Naive B cell (primary cell): Measurements from ENCODE around the gene CAMKK2. TPM values are rescaled to one million over a fixed set of nuclear protein-coding genes. Genes with fewer than 3 reads are reported as not detected.
"Not testable (repeated sequence)": the region's sequence is repeated elsewhere in the genome, so short reads cannot be mapped to it uniquely, and the experiment has no call there.

Experiments
- ATAC-seq, 2 donors: fragments of 150-1000 bp; cut with Tn5 transposase; 2 replicates each; pipeline ENCODE4 v1.10.0; 2021; ENCODE audit warnings: low read depth in 2 of 2, mild to moderate bottlenecking in 2 of 2, moderate library complexity in 2 of 2
- DNase-seq: peaks from one replicate; pipeline ENCODE4 v3.0.0; 2022
- H3K27ac Mint-ChIP-seq, 6 donors: one replicate each; pipeline ENCODE4 v1.8.0; 2020 to 2022; ENCODE audit warnings: mild to moderate bottlenecking in 6 of 6, mixed read lengths in 6 of 6, moderate library complexity in 5 of 6, inconsistent platforms in 2 of 6
- H3K27me3 Mint-ChIP-seq, 3 donors: one replicate each; pipeline ENCODE4 v1.8.0; 2021 to 2022; ENCODE audit warnings: mixed read lengths in 3 of 3, mild to moderate bottlenecking in 1 of 3
- H3K36me3 Mint-ChIP-seq, 2 donors: one replicate each; pipeline ENCODE4 v1.8.0; 2020 to 2022; ENCODE audit warnings: mixed read lengths in 2 of 2, inconsistent platforms in 1 of 2, mild to moderate bottlenecking in 1 of 2
- H3K4me1 Mint-ChIP-seq, 3 donors: one replicate each; pipeline ENCODE4 v1.8.0; 2020 to 2022; ENCODE audit warnings: mixed read lengths in 3 of 3, inconsistent platforms in 1 of 3, mild to moderate bottlenecking in 1 of 3, moderate library complexity in 1 of 3
- H3K4me3 Mint-ChIP-seq, 8 donors: one replicate each; pipeline ENCODE4 v1.8.0; 2020 to 2022; ENCODE audit warnings: mild to moderate bottlenecking in 8 of 8, mixed read lengths in 8 of 8, moderate library complexity in 8 of 8, inconsistent platforms in 2 of 8
- H3K9me3 Mint-ChIP-seq, 7 donors: one replicate each; pipeline ENCODE4 v1.8.0; 2020 to 2022; ENCODE audit warnings: mixed read lengths in 7 of 7, mild to moderate bottlenecking in 5 of 7, inconsistent platforms in 2 of 7, moderate library complexity in 1 of 7
- polyA plus RNA-seq, 6 donors: library from polyadenylated mRNA; unstranded; fragments of 300-500 nt; fragmentation: Illumina TruSeq; gene quantifications; one replicate each; pipeline ENCODE4 v1.2.3, GENCODE V29; 2021; ENCODE audit warnings: low read depth in 6 of 6

The CAMKK2 gene
- polyA plus RNA-seq, 6 donors from 2014 or later = 5.3 to 12.0 (median 8.3) TPM

GRCh38 chr12:121232163-121232562, 64.3 kb downstream of the CAMKK2 start:
- ATAC-seq (no peak), DNase-seq (no peak)
- no peak overlapping the region for H3K27ac Mint-ChIP-seq
- no peaks in the 10 kb centered on the region for H3K9me3 Mint-ChIP-seq
- H3K27me3 Mint-ChIP-seq = no peaks in the 10 kb centered on the region
- peaks cover 0 to 8% (median 0%) of the 10 kb centered on the region in 3 donors for H3K4me1 Mint-ChIP-seq
- peak overlapping the region in 2 of 8 donors; percentile 41 to 68 for H3K4me3 Mint-ChIP-seq
- no peaks in the 10 kb centered on the region for H3K36me3 Mint-ChIP-seq

GRCh38 chr12:121230538-121230907, 66.0 kb downstream of the CAMKK2 start:
- Mint-ChIP-seq H3K27me3 (no peaks in the 10 kb centered on the region), H3K36me3 (no peaks in the 10 kb centered on the region), H3K9me3 (no peaks in the 10 kb centered on the region), H3K27ac (no peak overlapping the region), H3K4me1 (peaks cover 0 to 8% (median 0%) of the 10 kb centered on the region in 3 donors), H3K4me3 (no peak overlapping the region)
- ATAC-seq = no peak
- no peak for DNase-seq

GRCh38 chr12:121229826-121230537, 66.5 kb downstream of the CAMKK2 start:
- H3K9me3 Mint-ChIP-seq, H3K4me3 Mint-ChIP-seq, H3K36me3 Mint-ChIP-seq, H3K4me1 Mint-ChIP-seq, H3K27me3 Mint-ChIP-seq: not testable (repeated sequence)
- peak; percentile 29 for DNase-seq
- peak; percentile 58 to 65 for ATAC-seq
- peak overlapping the region in 1 of 6 donors; percentile 7 for H3K27ac Mint-ChIP-seq

- no peaks in the 10 kb centered on the region for H3K27me3 Mint-ChIP-seq
- DNase-seq (no peak), ATAC-seq (no peak)
- H3K4me3 Mint-ChIP-seq = no peak overlapping the region
- H3K9me3 Mint-ChIP-seq = no peaks in the 10 kb centered on the region
- H3K27ac Mint-ChIP-seq = no peak overlapping the region
- peaks cover 0 to 8% (median 8%) of the 10 kb centered on the region in 3 donors for H3K4me1 Mint-ChIP-seq
- no peaks in the 10 kb centered on the region for H3K36me3 Mint-ChIP-seq
These were observed 67.4 kb downstream of the CAMKK2 start for GRCh38 chr12:121228919-121229665.

- Mint-ChIP-seq H3K4me1 (peaks cover 3 to 26% (median 25%) of the 10 kb centered on the region in 3 donors), H3K36me3 (no peaks in the 10 kb centered on the region), H3K27ac (peak overlapping the region in 2 of 6 donors; percentile 52 to 75), H3K27me3 (no peaks in the 10 kb centered on the region), H3K4me3 (no peak overlapping the region), H3K9me3 (no peaks in the 10 kb centered on the region)
- DNase-seq (no peak), ATAC-seq (no peak)
These were observed 69.2 kb downstream of the CAMKK2 start for GRCh38 chr12:121227294-121227693.

- not testable (repeated sequence) for H3K4me3 Mint-ChIP-seq, H3K27me3 Mint-ChIP-seq, H3K36me3 Mint-ChIP-seq, H3K9me3 Mint-ChIP-seq, ATAC-seq, DNase-seq, H3K27ac Mint-ChIP-seq
- peaks cover 3 to 26% (median 25%) of the 10 kb centered on the region in 3 donors for H3K4me1 Mint-ChIP-seq
These were observed 69.6 kb downstream of the CAMKK2 start for GRCh38 chr12:121226871-121227270.

GRCh38 chr12:121226399-121226798, 70.1 kb downstream of the CAMKK2 start:
- Mint-ChIP-seq H3K4me3 (no peak overlapping the region), H3K27ac (no peak overlapping the region), H3K36me3 (no peaks in the 10 kb centered on the region), H3K4me1 (peaks cover 3 to 26% (median 25%) of the 10 kb centered on the region in 3 donors), H3K27me3 (no peaks in the 10 kb centered on the region), H3K9me3 (no peaks in the 10 kb centered on the region)
- ATAC-seq = no peak
- DNase-seq = no peak

GRCh38 chr12:121224591-121224990, 71.9 kb downstream of the CAMKK2 start:
- H3K9me3 Mint-ChIP-seq = no peaks in the 10 kb centered on the region
- ATAC-seq = no peak
- DNase-seq = no peak
- peaks cover 3 to 26% (median 19%) of the 10 kb centered on the region in 3 donors for H3K4me1 Mint-ChIP-seq
- no peaks in the 10 kb centered on the region for H3K36me3 Mint-ChIP-seq
- H3K27ac Mint-ChIP-seq = peak overlapping the region in 4 of 6 donors; percentile 5 to 86 (median 50)
- H3K4me3 Mint-ChIP-seq = peak overlapping the region in 1 of 8 donors; percentile 61
- H3K27me3 Mint-ChIP-seq = no peaks in the 10 kb centered on the region

- DNase-seq = no peak
- H3K4me1 Mint-ChIP-seq = peaks cover 3 to 26% (median 19%) of the 10 kb centered on the region in 3 donors
- H3K27me3 Mint-ChIP-seq = no peaks in the 10 kb centered on the region
These were observed 72.9 kb downstream of the CAMKK2 start for GRCh38 chr12:121223292-121224285.

GRCh38 chr12:121222847-121223246, 73.7 kb downstream of the CAMKK2 start:
- peak overlapping the region in 5 of 6 donors; percentile 59 to 93 (median 91) for H3K27ac Mint-ChIP-seq
- ATAC-seq (peak; percentile 87 to 92), DNase-seq (peak; percentile 50)
- peaks cover 0 to 8% of the 10 kb centered on the region in 2 donors for H3K36me3 Mint-ChIP-seq
- H3K27me3 Mint-ChIP-seq = no peaks in the 10 kb centered on the region
- no peaks in the 10 kb centered on the region for H3K9me3 Mint-ChIP-seq
- peaks cover 3 to 26% (median 19%) of the 10 kb centered on the region in 3 donors for H3K4me1 Mint-ChIP-seq
- peak overlapping the region in 6 of 8 donors; percentile 20 to 84 (median 54) for H3K4me3 Mint-ChIP-seq

More at GRCh38 chr12:121223292-121224285, 72.9 kb downstream of the CAMKK2 start:
- Mint-ChIP-seq H3K36me3 (peaks cover 0 to 8% of the 10 kb centered on the region in 2 donors), H3K9me3 (no peaks in the 10 kb centered on the region), H3K27ac (peak overlapping the region in 4 of 6 donors; percentile 59 to 91 (median 74)), H3K4me3 (peak overlapping the region in 6 of 8 donors; percentile 18 to 84 (median 54))
- ATAC-seq = peak; percentile 44 to 50

- no peaks in the 10 kb centered on the region for H3K27me3 Mint-ChIP-seq
- peak overlapping the region in 1 of 6 donors; percentile 27 for H3K27ac Mint-ChIP-seq
- peaks cover 7 to 8% of the 10 kb centered on the region in 2 donors for H3K36me3 Mint-ChIP-seq
- H3K9me3 Mint-ChIP-seq = no peaks in the 10 kb centered on the region
- peaks cover 7 to 24% (median 23%) of the 10 kb centered on the region in 3 donors for H3K4me1 Mint-ChIP-seq
- no peak overlapping the region for H3K4me3 Mint-ChIP-seq
- ATAC-seq (no peak), DNase-seq (no peak)
These were observed 77.0 kb downstream of the CAMKK2 start for GRCh38 chr12:121219353-121219986.

GRCh38 chr12:121218588-121219352, 77.7 kb downstream of the CAMKK2 start:
- Mint-ChIP-seq H3K4me3 (no peak overlapping the region), H3K27me3 (no peaks in the 10 kb centered on the region), H3K9me3 (no peaks in the 10 kb centered on the region), H3K27ac (no peak overlapping the region), H3K4me1 (peaks cover 10 to 21% (median 21%) of the 10 kb centered on the region in 3 donors), H3K36me3 (peaks cover 7 to 8% of the 10 kb centered on the region in 2 donors)
- no peak for DNase-seq
- no peak for ATAC-seq
